KG1 (cell line): ENCODE data around the gene SPIB.
A peak's percentile ranks its signal among the peaks of the same experiment; 100 is the strongest.

Experiments used
- DNase-seq: peaks from one replicate; lab custom pipeline; 2025; lab: John Stamatoyannopoulos, UW

Gene SPIB

DNA sequence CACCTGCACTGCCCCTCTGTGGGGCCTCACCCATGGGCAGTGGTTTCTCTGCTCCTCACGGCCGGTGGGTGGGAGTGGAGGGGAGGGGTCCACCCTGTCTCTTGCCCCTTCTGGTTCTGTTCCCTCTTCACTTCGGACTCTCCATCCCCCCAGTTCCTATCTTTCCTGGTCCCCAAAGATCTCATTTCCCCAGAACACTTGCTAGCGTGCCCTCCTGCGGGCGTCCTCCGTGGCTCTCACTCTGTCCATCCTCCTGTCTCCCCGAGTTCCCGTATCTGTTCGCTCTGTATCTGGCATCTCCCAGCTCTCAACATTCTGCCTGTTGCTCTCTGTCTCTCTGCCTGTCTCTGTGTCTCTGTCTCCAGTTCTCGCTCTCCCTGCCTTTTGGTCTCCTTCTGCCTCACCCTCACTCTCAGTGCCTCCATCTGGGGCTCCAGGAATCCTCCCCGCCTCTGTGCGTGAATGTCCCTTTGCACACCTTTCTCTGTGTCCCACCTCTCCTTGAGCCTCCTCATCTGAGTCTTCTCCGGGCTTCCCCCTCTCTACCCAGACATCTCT is 363 bp downstream of the SPIB start:
- DNase-seq, result no peak

DNA sequence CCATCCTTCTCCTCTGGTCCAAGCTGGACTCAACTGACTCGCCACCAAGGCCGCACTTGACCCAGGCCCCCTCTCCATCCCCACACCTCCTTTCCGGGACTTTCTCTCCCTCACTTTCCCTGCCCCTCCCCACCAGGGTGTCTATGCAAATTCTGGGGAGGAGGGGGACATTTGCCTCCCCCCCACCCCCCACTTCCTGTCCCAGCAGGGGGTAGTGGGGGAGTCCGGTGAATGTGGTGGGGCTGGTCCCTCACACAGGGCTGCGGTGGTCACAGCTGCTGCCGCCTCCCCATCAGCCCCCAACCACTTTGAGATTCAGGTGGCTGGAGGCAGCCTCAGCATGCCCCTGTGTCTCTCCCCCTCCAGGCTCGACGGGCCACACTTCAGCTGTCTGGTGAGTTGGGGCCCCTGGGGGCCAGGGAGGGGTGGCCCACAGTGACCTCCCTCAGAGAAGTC is 870 bp downstream of the SPIB start:
- no peak for DNase-seq

- no peak for DNase-seq
Observed at GRCh38 chr19:50420127-50420526, 1.4 kb downstream of the SPIB start.

- no peak for DNase-seq
Observed at GRCh38 chr19:50420808-50421207, 2.1 kb downstream of the SPIB start.

DNA sequence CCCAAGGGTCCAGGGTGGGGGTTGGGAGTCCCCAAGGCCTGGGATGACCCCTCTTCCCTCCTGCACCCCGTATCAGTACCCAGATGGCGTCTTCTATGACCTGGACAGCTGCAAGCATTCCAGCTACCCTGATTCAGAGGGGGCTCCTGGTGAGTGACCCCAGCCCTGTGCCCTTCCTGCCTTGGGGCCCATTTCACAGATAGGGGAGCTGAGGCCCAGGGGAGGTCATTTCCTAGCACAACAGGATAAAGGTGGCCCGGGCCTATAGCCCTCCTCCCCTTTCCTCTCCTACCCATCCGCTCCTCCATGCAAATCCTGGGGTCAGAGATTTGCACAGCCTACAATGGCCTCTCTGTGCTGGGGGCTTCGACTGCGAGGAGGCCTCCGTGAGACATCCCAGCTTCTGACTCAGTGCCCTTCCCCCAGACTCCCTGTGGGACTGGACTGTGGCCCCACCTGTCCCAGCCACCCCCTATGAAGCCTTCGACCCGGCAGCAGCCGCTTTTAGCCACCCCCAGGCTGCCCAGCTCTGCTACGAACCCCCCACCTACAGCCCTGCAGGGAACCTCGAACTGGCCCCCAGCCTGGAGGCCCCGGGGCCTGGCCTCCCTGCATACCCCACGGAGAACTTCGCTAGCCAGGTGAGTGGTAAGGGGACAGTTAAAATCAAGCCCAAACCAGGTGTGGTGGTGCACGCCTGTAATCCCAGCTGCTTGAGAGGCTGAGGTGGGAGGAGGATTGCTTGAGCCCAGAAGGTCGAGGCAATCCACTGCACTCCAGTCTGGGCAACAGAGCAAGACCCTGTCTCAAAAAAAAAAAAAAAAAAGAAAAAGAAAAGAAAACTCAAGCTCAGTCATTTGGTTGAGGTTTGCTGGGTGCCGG is 3.9 kb downstream of the SPIB start:
- no peak for DNase-seq

GRCh38 chr19:50423279-50424113 is 4.8 kb downstream of the SPIB start:
- no peak for DNase-seq

DNA sequence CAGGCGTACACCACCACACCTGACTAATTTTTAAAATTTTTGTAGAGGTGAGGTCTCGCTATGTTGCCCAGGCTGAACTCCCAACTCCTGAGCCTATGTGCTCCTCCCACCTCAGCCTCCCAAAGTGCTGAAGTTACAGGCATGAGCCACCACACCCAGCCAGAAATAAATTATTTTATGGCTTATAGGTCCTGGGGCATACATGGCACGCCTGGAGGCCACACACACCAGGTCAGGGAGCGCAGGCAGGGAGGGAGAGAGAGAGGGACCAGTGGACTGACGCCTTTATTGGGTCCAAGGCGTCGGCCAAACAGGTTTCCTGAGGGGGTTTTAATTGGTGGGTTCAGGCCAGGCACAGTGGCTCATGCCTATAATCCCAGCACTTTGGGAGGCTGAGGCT is 6.8 kb downstream of the SPIB start:
- no peak for DNase-seq

DNA sequence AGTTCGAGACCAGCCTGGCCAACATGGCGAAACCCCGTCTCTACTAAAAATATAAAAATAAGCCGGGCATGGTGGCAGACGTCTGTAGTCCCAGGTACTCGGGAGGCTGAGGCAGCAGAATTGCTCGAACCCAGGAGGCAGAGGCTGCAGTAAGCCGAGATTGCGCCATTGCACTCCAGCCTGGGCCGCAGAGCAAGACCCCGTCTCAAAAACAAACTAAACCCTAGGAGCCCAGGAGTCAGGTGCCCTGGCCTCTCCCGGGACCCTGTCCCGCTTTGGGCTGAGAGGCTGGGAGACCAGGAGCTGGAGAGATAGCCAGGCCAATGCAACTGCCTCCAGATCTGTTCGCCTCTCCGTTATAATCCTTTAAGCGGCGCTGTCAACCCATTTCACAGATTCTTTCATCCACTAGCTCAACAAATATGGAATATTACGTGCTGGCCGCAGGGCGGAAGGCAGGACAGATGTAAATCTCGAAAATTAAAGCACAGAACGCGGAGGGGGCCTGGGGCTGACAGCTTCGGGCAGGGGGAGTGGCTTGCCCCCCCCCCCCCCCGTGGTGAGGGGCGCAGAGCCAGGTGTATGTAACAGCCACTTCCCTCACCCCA is 8.7 kb downstream of the SPIB start:
- DNase-seq, result no peak

GRCh38 chr19:50427997-50428425 is 9.3 kb downstream of the SPIB start:
- DNase-seq, result no peak

- no peak for DNase-seq
Observed at GRCh38 chr19:50428772-50429463, 10.2 kb downstream of the SPIB start.

- DNase-seq, result no peak
Observed at GRCh38 chr19:50430888-50431342, 12.2 kb downstream of the SPIB start.

DNA sequence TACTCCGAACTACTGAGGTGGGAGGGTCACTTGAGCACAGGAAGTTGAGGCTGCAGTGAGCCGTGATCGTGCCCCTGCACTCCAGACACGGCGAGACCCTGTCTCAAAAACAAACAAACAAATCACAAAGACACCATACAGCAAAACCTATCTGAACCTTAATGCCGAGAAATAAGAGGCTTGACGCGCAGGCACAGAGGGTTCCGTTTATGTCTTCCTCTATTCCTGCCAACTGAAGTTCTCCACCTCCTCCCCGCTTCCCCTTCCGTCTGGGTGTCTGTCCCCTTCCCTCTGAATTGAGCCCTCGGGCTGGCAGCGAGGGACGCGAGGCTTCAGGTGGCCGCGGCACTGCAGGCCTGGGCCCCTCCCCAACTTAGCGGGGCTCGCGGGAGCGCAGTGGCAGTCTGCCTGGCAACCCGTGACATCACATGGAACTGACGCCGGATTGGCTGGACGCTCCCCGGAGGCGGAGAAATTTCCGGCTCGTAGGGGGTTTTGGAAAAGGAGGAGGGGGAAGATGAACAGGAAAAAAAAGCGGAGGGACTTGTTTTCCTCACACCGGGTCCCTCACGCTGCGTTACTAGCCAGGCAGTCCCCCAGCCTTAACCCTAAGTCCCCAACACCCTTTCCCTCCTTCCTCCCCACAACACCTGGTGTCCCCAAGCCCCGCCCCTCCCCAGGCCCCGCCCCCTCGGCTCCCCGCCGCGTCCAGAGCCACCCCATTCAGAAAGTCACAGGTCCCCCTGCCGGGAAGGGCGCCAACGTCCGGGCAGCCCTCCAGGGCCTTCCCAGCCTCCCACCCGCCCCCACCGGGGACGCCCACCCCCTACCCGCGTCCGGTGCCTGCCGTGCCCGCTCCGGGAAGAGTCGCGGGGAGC is 12.8 kb downstream of the SPIB start:
- peak; percentile 78 for DNase-seq

GRCh38 chr19:50432221-50433028 is 13.7 kb downstream of the SPIB start, which contains the start of gene MYBPC2:
Gene MYBPC2, plus strand, starts transcription at chr19:50432892. Its CDS starts 62 bp downstream, at chr19:50432954.
- no peak for DNase-seq

- DNase-seq, result no peak
Observed at GRCh38 chr19:50433201-50434180, 14.8 kb downstream of the SPIB start.

GRCh38 chr19:50434525-50434924 is 15.8 kb downstream of the SPIB start:
- no peak for DNase-seq

DNA sequence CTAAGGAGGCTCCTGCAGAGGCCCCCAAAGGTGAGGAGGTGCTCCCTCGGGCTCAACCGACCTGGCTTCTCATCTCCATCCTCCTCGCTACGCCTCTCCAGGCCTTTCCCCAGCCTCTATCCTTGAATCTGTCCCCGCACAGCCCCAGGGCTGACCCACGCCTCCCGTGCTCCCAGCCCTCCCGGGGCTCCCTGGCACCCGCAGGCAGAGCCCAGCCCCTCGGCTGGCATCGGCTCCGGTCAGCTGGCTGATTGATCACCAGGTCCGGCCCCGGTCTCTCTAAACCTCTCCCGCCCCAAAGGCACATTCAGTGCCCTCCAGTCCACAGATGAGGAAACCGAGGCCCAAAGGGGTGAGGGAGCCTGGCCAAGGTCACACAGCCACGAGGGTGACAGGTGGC is 16.5 kb downstream of the SPIB start:
- DNase-seq, result no peak

- DNase-seq, result no peak
Observed at GRCh38 chr19:50435627-50436026, 16.9 kb downstream of the SPIB start.

GRCh38 chr19:50437862-50438449 is 19.2 kb downstream of the SPIB start:
- DNase-seq, result no peak
